Measurements from ENCODE around the gene TRIM71. TPM values are rescaled to one million over a fixed set of nuclear protein-coding genes. Genes with fewer than 3 reads are reported as not detected.
"Not testable (repeated sequence)": the region's sequence is repeated elsewhere in the genome, so short reads cannot be mapped to it uniquely, and the experiment has no call there.

The TRIM71 gene
- total and polyA plus RNA-seq, 2 of the 13 experiments (the other 11 are each of a cell fraction or from before 2014, with no cell fraction given), result 21.7 to 76.9 TPM

DNA sequence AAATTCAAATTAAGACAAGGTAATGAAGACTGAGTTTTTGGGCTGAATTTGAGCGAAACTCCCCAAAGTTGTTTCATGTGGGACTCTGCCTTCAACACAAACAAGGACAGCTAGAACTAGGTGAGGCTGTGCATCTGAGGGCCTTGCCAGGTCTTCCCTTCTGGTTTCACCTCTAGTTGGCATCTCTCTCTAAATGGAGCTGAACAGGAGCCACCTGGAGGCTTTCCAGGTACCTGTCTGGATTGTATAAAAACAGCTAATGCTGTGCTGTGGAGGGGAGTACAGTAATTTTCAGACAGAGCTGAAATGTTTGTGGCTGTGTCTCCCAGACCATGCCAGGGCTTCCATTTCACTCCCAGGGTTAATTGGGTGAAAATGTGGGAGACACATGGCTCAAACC lies 27.1 kb downstream of the TRIM71 start:
- 92% methylated on average over 1 of the region's 1 CpG for WGBS (ENCODE audit: low lambda C conversion rate)
- Histone ChIP-seq H3K79me2 (ENCODE audit: insufficient read depth, low read length) (peaks cover 97% of the 10 kb centered on the region), H3K27ac (ENCODE audit: extremely low read length, insufficient read depth, low read length) (peak overlapping the region; percentile 60), H3K4me1 (ENCODE audit: insufficient read depth, low read length) (peaks cover 99% of the 10 kb centered on the region), H2AFZ (ENCODE audit: low read length) (no peak overlapping the region), H4K20me1 (ENCODE audit: insufficient read depth, low read length) (peaks cover 72% of the 10 kb centered on the region), H3K4me3 (replicated peaks in 1 of 3; ENCODE audit: insufficient read depth in 1 of 3, low read depth in 2 of 3, low read length in 3 of 3) (no peak overlapping the region), H3K9ac (ENCODE audit: insufficient read depth, low read depth, low read length) (0 out of 2 replicates have a peak overlapping the region, but pooled peaks have one; percentile 8), H3K4me2 (ENCODE audit: low read depth, low read length) (peak overlapping the region; percentile 45), H3K36me3 (replicated peaks in 1 of 2; ENCODE audit: control insufficient read depth in 1 of 2, insufficient read depth in 2 of 2, low read length in 2 of 2) (peaks cover 0 to 5% of the 10 kb centered on the region in 2 experiments; a peak in 2 of 5 replicates), H3K9me3 (ENCODE audit: low read length) (no peaks in the 10 kb centered on the region), H3K27me3 (ENCODE audit: control insufficient read depth in 1 of 2, insufficient read depth in 2 of 2, low read length in 2 of 2) (no peaks in the 10 kb centered on the region)
- in situ Hi-C loops (cut with HindIII; ENCODE audit: extremely low pct_ligation_motif_present, low pct_unique_long_range_greater_than_20kb), result no loop called here
- ChIA-PET CTCF (ENCODE audit: low intra/inter-chr PET ratio, low total read pairs) (no interaction called here), POLR2A (interaction anchor here (0.8 to 2.3 kb wide), 3 partner anchors 11 to 63 kb away, joined by 3 to 10 read pairs (median 3); no protein-coding TSS in a partner anchor)
- BruUV-seq (replicated peaks), result no TSS peak
- peak; percentile 66 for TF ChIP-seq RBM22 (optimal IDR thresholded peaks at IDR 0.05; ENCODE audit: low read length)
- TF ChIP-seq FOXA3 (CRISPR knock-in tag; IDR thresholded peaks at IDR 0.05), result no peak
- TF ChIP-seq, protein P1, sequence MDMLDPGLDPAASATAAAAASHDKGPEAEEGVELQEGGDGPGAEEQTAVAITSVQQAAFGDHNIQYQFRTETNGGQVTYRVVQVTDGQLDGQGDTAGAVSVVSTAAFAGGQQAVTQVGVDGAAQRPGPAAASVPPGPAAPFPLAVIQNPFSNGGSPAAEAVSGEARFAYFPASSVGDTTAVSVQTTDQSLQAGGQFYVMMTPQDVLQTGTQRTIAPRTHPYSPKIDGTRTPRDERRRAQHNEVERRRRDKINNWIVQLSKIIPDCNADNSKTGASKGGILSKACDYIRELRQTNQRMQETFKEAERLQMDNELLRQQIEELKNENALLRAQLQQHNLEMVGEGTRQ (IDR thresholded peaks at IDR 0.05; ENCODE audit: low read depth, low read length), result no peak
- TF ChIP-seq, protein P1 (CRISPR knock-in tag; IDR thresholded peaks at IDR 0.05; ENCODE audit: borderline replicate concordance), result 0 out of 2 replicates have a peak, but pooled peaks have one; percentile 25
- TF ChIP-seq ZNF605 (CRISPR knock-in tag; IDR thresholded peaks at IDR 0.05), result no peak
- intact Hi-C loops (cut with micrococcal nuclease; ENCODE audit: unreplicated experiment), result loop anchor here (5.0 kb wide), 1 partner anchor 42 kb away; no protein-coding TSS in a partner anchor
- no peak for FAIRE-seq
- ATAC-seq, result no peak
- DNase-seq (ENCODE audit: low spot score), result no peak

DNA sequence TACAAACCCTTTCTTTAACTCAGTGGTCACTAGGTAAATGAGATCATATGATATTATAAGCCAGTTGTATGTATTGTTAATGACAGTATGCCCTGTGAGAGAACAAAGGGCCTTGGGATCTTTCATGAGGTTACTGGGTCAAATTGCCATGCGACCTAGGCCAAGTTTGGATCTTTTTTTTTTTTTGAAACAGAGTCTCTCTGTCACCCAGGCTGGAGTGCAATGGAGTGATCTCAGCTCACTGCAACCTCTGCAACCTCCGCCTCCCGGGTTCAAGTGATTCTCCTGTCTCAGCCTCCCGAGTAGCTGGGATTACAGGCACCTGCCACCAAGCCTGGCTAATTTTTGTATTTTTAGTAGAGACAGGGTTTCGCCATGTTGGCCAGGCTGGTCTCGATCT lies 27.7 kb downstream of the TRIM71 start:
- Histone ChIP-seq H3K27ac (ENCODE audit: extremely low read length, insufficient read depth, low read length) (peak overlapping the region; percentile 60), H3K4me2 (ENCODE audit: low read depth, low read length) (peak overlapping the region; percentile 45), H3K79me2 (ENCODE audit: insufficient read depth, low read length) (peaks cover 98% of the 10 kb centered on the region), H3K4me1 (ENCODE audit: insufficient read depth, low read length) (peaks cover 100% of the 10 kb centered on the region), H4K20me1 (ENCODE audit: insufficient read depth, low read length) (peaks cover 78% of the 10 kb centered on the region)
- ATAC-seq; H3K4me3 ChIP-seq (replicated peaks in 1 of 3; ENCODE audit: insufficient read depth in 1 of 3, low read depth in 2 of 3, low read length in 3 of 3); POLR2A ChIA-PET; H3K9ac ChIP-seq (ENCODE audit: insufficient read depth, low read depth, low read length); intact Hi-C loops (cut with micrococcal nuclease; ENCODE audit: unreplicated experiment); H3K36me3 ChIP-seq (replicated peaks in 1 of 2; ENCODE audit: control insufficient read depth in 1 of 2, insufficient read depth in 2 of 2, low read length in 2 of 2); CTCF ChIA-PET (ENCODE audit: low intra/inter-chr PET ratio, low total read pairs); H3K9me3 ChIP-seq (ENCODE audit: low read length); in situ Hi-C loops (cut with HindIII; ENCODE audit: extremely low pct_ligation_motif_present, low pct_unique_long_range_greater_than_20kb); H3K27me3 ChIP-seq (ENCODE audit: control insufficient read depth in 1 of 2, insufficient read depth in 2 of 2, low read length in 2 of 2); FAIRE-seq; BruUV-seq (replicated peaks); DNase-seq (ENCODE audit: low spot score); H2AFZ ChIP-seq (ENCODE audit: low read length); TF ChIP-seq SOX6, NR2F6, SOX13 (IDR thresholded peaks at IDR 0.05): not testable (repeated sequence)
- 68% methylated on average over 6 of the region's 6 CpGs for WGBS (ENCODE audit: low lambda C conversion rate)
- TF ChIP-seq, protein P2, sequence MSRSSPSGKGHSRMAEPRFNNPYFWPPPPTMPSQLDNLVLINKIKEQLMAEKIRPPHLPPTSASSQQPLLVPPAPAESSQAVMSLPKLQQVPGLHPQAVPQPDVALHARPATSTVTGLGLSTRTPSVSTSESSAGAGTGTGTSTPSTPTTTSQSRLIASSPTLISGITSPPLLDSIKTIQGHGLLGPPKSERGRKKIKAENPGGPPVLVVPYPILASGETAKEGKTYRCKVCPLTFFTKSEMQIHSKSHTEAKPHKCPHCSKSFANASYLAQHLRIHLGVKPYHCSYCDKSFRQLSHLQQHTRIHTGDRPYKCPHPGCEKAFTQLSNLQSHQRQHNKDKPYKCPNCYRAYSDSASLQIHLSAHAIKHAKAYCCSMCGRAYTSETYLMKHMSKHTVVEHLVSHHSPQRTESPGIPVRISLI (CRISPR knock-in tag; IDR thresholded peaks at IDR 0.05; ENCODE audit: borderline replicate concordance), result peak; percentile 73
- TF ChIP-seq SOX6 (CRISPR knock-in tag; IDR thresholded peaks at IDR 0.05) (peak; percentile 37; the same call in 1 of the 2 replicates), NR2F6 (CRISPR knock-in tag; IDR thresholded peaks at IDR 0.05) (0 out of 2 replicates have a peak, but pooled peaks have one; percentile 15), RBM22 (optimal IDR thresholded peaks at IDR 0.05; ENCODE audit: low read length) (peak; percentile 47), SOX13 (CRISPR knock-in tag; conservative IDR thresholded peaks at IDR 0.05 in 1 of 2, IDR thresholded peaks at IDR 0.05 in 1 of 2) (peak in 1 of 2 experiments; percentile 28; a peak in 1 of 4 replicates), RARA (CRISPR knock-in tag; IDR thresholded peaks at IDR 0.05) (peak; percentile 76)
- TF ChIP-seq, protein P3, sequence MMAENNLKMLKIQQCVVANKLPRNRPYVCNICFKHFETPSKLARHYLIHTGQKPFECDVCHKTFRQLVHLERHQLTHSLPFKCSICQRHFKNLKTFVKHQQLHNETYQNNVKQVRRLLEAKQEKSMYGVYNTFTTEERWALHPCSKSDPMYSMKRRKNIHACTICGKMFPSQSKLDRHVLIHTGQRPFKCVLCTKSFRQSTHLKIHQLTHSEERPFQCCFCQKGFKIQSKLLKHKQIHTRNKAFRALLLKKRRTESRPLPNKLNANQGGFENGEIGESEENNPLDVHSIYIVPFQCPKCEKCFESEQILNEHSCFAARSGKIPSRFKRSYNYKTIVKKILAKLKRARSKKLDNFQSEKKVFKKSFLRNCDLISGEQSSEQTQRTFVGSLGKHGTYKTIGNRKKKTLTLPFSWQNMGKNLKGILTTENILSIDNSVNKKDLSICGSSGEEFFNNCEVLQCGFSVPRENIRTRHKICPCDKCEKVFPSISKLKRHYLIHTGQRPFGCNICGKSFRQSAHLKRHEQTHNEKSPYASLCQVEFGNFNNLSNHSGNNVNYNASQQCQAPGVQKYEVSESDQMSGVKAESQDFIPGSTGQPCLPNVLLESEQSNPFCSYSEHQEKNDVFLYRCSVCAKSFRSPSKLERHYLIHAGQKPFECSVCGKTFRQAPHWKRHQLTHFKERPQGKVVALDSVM (CRISPR knock-in tag; IDR thresholded peaks at IDR 0.05), result peak; percentile 82

All from HepG2 (cell line).